ENCODE results near the gene OMG.

The OMG gene

DNA sequence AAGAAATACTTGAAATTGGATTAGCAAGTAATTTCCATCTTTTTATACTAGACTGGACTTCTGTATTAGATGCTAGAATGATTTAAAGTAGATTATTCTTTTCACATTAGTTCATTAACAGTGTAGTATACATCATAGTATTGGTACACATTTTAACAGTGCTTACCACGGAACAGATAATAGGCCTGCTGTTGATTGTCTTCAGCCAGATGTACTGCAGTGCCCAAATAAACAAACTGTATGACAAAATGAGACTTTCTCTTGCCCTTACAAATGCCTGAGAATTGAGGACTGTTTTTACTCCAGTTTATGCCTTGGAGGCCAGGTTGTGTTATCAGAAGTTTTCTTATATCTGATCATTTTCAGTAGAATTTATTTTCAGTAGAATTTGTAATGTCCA lies 23.8 kb upstream of the OMG start:
- Histone ChIP-seq H3K9me3 (ENCODE audit: insufficient read depth, low read length) (no peaks in the 10 kb centered on the region), H2AFZ (ENCODE audit: low read depth, low read length, severe bottlenecking) (no peak overlapping the region), H3F3A (ENCODE audit: insufficient read depth) (peaks cover 61% of the 10 kb centered on the region), H3K9ac (ENCODE audit: low read length) (peak overlapping the region; percentile 67), H3K9me2 (replicated peaks; ENCODE audit: insufficient read depth, low read length) (no peaks in the 10 kb centered on the region), H4K20me1 (ENCODE audit: low read depth, low read length) (no peaks in the 10 kb centered on the region), H3K4me2 (ENCODE audit: low read depth, low read length, poor library complexity, severe bottlenecking) (peak overlapping the region; percentile 100), H3K4me3 (ENCODE audit: insufficient read depth, low read length, poor library complexity, severe bottlenecking) (peak overlapping the region; percentile 76), H3K27ac (ENCODE audit: low read depth, low read length) (peak overlapping the region; percentile 100), H3K36me3 (ENCODE audit: low read length) (no peaks in the 10 kb centered on the region), H3K79me2 (ENCODE audit: insufficient read depth, low read length) (peaks cover 46% of the 10 kb centered on the region), H3K27me3 (ENCODE audit: low read length) (no peaks in the 10 kb centered on the region)
- TF ChIP-seq, protein P1, sequence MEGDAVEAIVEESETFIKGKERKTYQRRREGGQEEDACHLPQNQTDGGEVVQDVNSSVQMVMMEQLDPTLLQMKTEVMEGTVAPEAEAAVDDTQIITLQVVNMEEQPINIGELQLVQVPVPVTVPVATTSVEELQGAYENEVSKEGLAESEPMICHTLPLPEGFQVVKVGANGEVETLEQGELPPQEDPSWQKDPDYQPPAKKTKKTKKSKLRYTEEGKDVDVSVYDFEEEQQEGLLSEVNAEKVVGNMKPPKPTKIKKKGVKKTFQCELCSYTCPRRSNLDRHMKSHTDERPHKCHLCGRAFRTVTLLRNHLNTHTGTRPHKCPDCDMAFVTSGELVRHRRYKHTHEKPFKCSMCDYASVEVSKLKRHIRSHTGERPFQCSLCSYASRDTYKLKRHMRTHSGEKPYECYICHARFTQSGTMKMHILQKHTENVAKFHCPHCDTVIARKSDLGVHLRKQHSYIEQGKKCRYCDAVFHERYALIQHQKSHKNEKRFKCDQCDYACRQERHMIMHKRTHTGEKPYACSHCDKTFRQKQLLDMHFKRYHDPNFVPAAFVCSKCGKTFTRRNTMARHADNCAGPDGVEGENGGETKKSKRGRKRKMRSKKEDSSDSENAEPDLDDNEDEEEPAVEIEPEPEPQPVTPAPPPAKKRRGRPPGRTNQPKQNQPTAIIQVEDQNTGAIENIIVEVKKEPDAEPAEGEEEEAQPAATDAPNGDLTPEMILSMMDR (IDR thresholded peaks at IDR 0.05; ENCODE audit: insufficient read depth, low read length, poor library complexity, severe bottlenecking), result no peak
- no peak for TF ChIP-seq EZH2phosphoT487 (conservative IDR thresholded peaks at IDR 0.05; ENCODE audit: low read length)

DNA sequence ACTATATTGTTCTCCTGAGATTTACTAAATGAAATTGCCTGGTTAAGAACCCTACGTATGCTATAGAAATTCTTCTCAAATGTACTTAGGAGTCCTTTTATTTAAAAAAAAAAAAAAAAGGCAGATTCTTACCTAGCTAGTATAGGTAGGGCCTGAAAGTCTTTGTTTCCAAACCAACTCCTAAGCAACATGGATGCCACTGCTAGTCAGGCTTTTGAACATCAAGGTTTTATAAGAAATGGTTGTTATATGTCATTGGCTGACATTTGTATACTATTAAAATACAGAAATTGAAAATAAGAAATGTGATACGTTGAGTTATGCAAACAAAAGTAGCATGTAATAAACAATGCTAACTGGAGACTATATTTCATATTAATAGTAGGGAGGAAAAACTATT lies 23.2 kb upstream of the OMG start:
- Histone ChIP-seq H3K9me3 (ENCODE audit: insufficient read depth, low read length) (no peaks in the 10 kb centered on the region), H4K20me1 (ENCODE audit: low read depth, low read length) (no peaks in the 10 kb centered on the region), H3K27ac (ENCODE audit: low read depth, low read length) (peak overlapping the region; percentile 100), H3K79me2 (ENCODE audit: insufficient read depth, low read length) (peaks cover 50% of the 10 kb centered on the region), H3K9ac (ENCODE audit: low read length) (peak overlapping the region; percentile 67), H3K4me2 (ENCODE audit: low read depth, low read length, poor library complexity, severe bottlenecking) (peak overlapping the region; percentile 100), H3K9me2 (replicated peaks; ENCODE audit: insufficient read depth, low read length) (no peaks in the 10 kb centered on the region), H3F3A (ENCODE audit: insufficient read depth) (peaks cover 66% of the 10 kb centered on the region), H3K4me3 (ENCODE audit: insufficient read depth, low read length, poor library complexity, severe bottlenecking) (peak overlapping the region; percentile 76), H2AFZ (ENCODE audit: low read depth, low read length, severe bottlenecking) (no peak overlapping the region), H3K27me3 (ENCODE audit: low read length) (no peaks in the 10 kb centered on the region), H3K36me3 (ENCODE audit: low read length) (no peaks in the 10 kb centered on the region)
- no peak for TF ChIP-seq EZH2phosphoT487 (conservative IDR thresholded peaks at IDR 0.05; ENCODE audit: low read length)

DNA sequence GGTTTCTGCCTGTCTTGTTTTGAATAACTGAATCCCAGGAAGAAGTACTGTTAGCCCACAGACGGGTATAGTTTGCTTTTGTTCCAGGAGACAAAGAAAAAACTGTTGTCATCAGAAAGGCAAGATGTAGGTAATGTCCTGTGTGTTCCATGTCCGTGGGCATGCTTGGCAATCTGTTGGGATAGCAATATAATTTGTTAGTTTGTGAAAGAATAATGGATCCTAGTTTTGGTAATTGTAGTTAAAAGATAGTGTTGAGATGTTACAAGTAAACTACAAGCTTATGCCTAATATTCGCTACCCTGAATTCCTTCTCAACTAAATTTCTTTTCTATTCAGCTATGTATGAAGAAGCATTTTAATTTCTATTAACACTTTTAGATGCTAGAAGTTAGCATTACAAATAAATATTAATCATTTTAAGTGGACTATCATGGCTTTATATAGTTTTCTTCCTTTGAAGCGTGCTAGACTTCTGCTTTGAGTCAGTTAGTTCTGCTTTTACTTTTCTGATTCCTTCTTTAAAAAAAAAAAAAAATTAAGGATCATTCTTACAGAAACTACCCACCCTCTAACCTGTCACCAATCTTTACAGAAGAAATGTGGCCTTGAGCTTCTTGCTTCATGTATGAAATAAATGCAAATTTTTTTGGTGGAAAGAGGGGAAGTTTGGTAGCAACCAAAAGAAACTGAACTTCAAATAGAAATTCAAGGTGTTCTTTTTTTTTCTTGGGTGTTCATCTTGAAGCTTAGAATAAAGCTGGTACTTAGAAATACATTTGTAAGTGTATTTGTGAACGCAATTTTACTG lies 22.0 kb upstream of the OMG start:
- Histone ChIP-seq H2AFZ (ENCODE audit: low read depth, low read length, severe bottlenecking) (no peak overlapping the region), H3K79me2 (ENCODE audit: insufficient read depth, low read length) (peaks cover 56% of the 10 kb centered on the region), H3K9ac (ENCODE audit: low read length) (peak overlapping the region; percentile 67)

More for the DNA sequence above, 22.0 kb upstream of the OMG start:
- Histone ChIP-seq H3K4me3 (ENCODE audit: insufficient read depth, low read length, poor library complexity, severe bottlenecking) (peak overlapping the region; percentile 76), H3K27me3 (ENCODE audit: low read length) (no peaks in the 10 kb centered on the region), H4K20me1 (ENCODE audit: low read depth, low read length) (no peaks in the 10 kb centered on the region), H3F3A (ENCODE audit: insufficient read depth) (peaks cover 78% of the 10 kb centered on the region), H3K9me2 (replicated peaks; ENCODE audit: insufficient read depth, low read length) (no peaks in the 10 kb centered on the region), H3K36me3 (ENCODE audit: low read length) (no peaks in the 10 kb centered on the region), H3K4me2 (ENCODE audit: low read depth, low read length, poor library complexity, severe bottlenecking) (peak overlapping the region; percentile 100), H3K9me3 (ENCODE audit: insufficient read depth, low read length) (no peaks in the 10 kb centered on the region), H3K27ac (ENCODE audit: low read depth, low read length) (peak overlapping the region; percentile 100)
- TF ChIP-seq, protein P1 (IDR thresholded peaks at IDR 0.05; ENCODE audit: insufficient read depth, low read length, poor library complexity, severe bottlenecking), result no peak
- no peak for TF ChIP-seq EZH2phosphoT487 (conservative IDR thresholded peaks at IDR 0.05; ENCODE audit: low read length)
